ENCODE measurements around the gene HDAC7. TPM values are rescaled to one million over a fixed set of nuclear protein-coding genes. Genes with fewer than 3 reads are reported as not detected.

HDAC7 gene
- total and polyA plus RNA-seq, 3 experiments from 2014 or later, result 23.1 to 207 (median 206) TPM

DNA sequence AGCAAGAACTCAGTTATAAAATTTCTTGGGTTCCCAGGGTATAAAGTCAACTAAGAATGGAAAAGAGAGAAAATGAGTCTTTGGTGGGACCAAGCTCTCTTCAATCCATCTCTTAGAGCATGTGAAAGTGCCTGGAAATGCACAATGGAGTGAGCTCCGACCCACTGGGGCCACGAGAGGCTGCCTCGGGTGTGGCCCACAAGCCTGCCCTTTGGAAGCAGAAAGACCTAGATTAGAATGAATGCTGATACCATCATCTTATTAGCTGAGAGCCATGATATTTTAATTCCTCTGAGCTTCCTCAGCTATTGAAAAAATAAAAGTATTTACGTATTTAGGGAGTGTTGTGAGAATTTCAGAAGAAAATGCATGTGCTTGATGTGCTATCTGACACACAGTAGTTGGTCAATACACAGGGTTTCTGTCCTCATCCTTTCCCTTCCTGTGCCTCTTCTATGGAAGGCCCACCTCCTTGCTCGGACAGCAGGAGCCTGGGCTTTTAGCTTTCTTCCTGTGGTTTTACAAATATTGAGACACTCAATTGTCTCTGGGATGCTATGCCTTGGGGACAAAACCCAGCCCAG is 42.6 kb upstream of the HDAC7 start:
- Mint-ChIP-seq H3K9me3 (no peaks in the 10 kb centered on the region), H3K4me1 (peaks cover 0 to 2% (median 0%) of the 10 kb centered on the region in 3 donors), H3K36me3 (no peaks in the 10 kb centered on the region), H3K27me3 (no peaks in the 10 kb centered on the region), H3K4me3 (no peak overlapping the region), H3K27ac (no peak overlapping the region)
- Histone ChIP-seq H3K4me3 (ENCODE audit: low read length) (no peak overlapping the region), H3K27ac (ENCODE audit: low read depth, low read length) (no peak overlapping the region), H3K9me3 (ENCODE audit: low read length) (no peaks in the 10 kb centered on the region), H3K36me3 (ENCODE audit: insufficient read depth, low read length) (no peaks in the 10 kb centered on the region), H3K27me3 (ENCODE audit: insufficient read depth, low read length, poor library complexity, severe bottlenecking) (no peaks in the 10 kb centered on the region), H3K4me1 (ENCODE audit: insufficient read depth, low read length) (no peaks in the 10 kb centered on the region)
- ChIA-PET POLR2A (no interaction called here), CTCF (interaction anchor here (1.3 to 1.5 kb wide), 2 partner anchors 17 to 95 kb away, joined by 3 to 4 read pairs; no protein-coding TSS in a partner anchor)
- no peak for DNase-seq

- ChIA-PET POLR2A (no interaction called here), CTCF (no interaction called here)
- Mint-ChIP-seq H3K27me3 (no peaks in the 10 kb centered on the region), H3K4me1 (peaks cover 0 to 2% (median 0%) of the 10 kb centered on the region in 3 donors), H3K36me3 (no peaks in the 10 kb centered on the region), H3K9me3 (no peaks in the 10 kb centered on the region), H3K27ac (peak overlapping the region in 2 of 8 donors; percentile 43 to 44), H3K4me3 (no peak overlapping the region)
- Histone ChIP-seq H3K9me3 (ENCODE audit: low read length) (no peaks in the 10 kb centered on the region), H3K27me3 (ENCODE audit: insufficient read depth, low read length, poor library complexity, severe bottlenecking) (no peaks in the 10 kb centered on the region), H3K27ac (ENCODE audit: low read depth, low read length) (no peak overlapping the region), H3K4me3 (ENCODE audit: low read length) (no peak overlapping the region), H3K36me3 (ENCODE audit: insufficient read depth, low read length) (no peaks in the 10 kb centered on the region), H3K4me1 (ENCODE audit: insufficient read depth, low read length) (no peaks in the 10 kb centered on the region)
- DNase-seq, result no peak
These were observed 41.2 kb upstream of the HDAC7 start for GRCh38 chr12:47860873-47861272.

- H3K27ac ChIP-seq (ENCODE audit: low read depth, low read length), result no peak overlapping the region
- no peaks in the 10 kb centered on the region for H3K4me1 ChIP-seq (ENCODE audit: insufficient read depth, low read length)
- H3K4me3 Mint-ChIP-seq, result no peak overlapping the region
- H3K27ac Mint-ChIP-seq, result peak overlapping the region in 1 of 8 donors; percentile 43
- H3K27me3 Mint-ChIP-seq, result no peaks in the 10 kb centered on the region
- no peaks in the 10 kb centered on the region for H3K9me3 ChIP-seq (ENCODE audit: low read length)
- no peaks in the 10 kb centered on the region for H3K9me3 Mint-ChIP-seq
- no peaks in the 10 kb centered on the region for H3K36me3 ChIP-seq (ENCODE audit: insufficient read depth, low read length)
- H3K4me3 ChIP-seq (ENCODE audit: low read length), result no peak overlapping the region
- CTCF ChIA-PET, result no interaction called here
- no peaks in the 10 kb centered on the region for H3K36me3 Mint-ChIP-seq
- peaks cover 0 to 2% (median 0%) of the 10 kb centered on the region in 3 donors for H3K4me1 Mint-ChIP-seq
- DNase-seq, result no peak
- H3K27me3 ChIP-seq (ENCODE audit: insufficient read depth, low read length, poor library complexity, severe bottlenecking), result no peaks in the 10 kb centered on the region
- POLR2A ChIA-PET, result no interaction called here
These were observed 40.7 kb upstream of the HDAC7 start for GRCh38 chr12:47860279-47860841.

DNA sequence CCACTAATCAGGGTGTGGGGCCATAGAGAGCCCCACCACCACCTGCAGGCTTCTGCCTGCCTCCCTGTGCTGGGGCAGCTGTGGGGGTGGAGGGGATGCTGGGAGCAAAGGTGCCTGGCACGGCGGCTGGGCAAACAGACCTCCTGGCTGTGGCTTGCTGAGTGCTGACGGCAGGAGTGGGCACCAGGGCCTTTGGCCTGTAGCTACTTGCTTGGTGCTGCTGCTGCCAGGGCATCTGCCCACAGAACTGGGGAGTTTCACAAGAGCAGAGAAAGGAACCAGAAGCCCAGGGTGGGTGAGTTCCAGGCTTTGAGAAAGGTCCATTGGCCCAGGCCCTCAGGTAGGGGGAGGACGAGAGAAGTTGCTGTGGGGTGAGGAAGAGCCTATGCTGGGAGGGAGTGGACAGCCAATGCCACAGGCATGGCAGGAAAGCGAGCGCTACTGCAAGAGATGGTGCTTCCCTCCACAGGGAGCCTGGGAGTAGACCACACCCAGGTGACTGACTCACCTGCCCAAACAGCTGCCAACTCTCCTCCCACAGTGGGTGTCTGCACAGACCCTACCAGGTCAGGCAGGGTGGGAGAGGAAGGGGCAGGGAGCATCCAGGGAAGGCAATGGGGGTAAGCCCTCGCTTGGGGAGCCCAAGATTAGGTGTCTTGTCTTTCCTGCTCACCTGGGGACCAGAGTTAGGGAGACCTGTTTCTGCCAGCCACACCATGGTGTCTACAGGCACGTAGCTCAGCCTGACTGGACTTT is 39.0 kb upstream of the HDAC7 start:
- H3K36me3 Mint-ChIP-seq, result no peaks in the 10 kb centered on the region
- peak overlapping the region in 1 of 8 donors; percentile 17 for H3K27ac Mint-ChIP-seq
- Histone ChIP-seq H3K4me1 (ENCODE audit: insufficient read depth, low read length) (no peaks in the 10 kb centered on the region), H3K27me3 (ENCODE audit: insufficient read depth, low read length, poor library complexity, severe bottlenecking) (no peaks in the 10 kb centered on the region), H3K4me3 (ENCODE audit: low read length) (no peak overlapping the region), H3K36me3 (ENCODE audit: insufficient read depth, low read length) (no peaks in the 10 kb centered on the region), H3K27ac (ENCODE audit: low read depth, low read length) (no peak overlapping the region), H3K9me3 (ENCODE audit: low read length) (no peaks in the 10 kb centered on the region)
- DNase-seq, result no peak
- CTCF ChIA-PET, result no interaction called here
- peaks cover 0 to 2% (median 0%) of the 10 kb centered on the region in 3 donors for H3K4me1 Mint-ChIP-seq
- H3K4me3 Mint-ChIP-seq, result no peak overlapping the region
- H3K27me3 Mint-ChIP-seq, result no peaks in the 10 kb centered on the region
- H3K9me3 Mint-ChIP-seq, result no peaks in the 10 kb centered on the region
- POLR2A ChIA-PET, result no interaction called here

DNA sequence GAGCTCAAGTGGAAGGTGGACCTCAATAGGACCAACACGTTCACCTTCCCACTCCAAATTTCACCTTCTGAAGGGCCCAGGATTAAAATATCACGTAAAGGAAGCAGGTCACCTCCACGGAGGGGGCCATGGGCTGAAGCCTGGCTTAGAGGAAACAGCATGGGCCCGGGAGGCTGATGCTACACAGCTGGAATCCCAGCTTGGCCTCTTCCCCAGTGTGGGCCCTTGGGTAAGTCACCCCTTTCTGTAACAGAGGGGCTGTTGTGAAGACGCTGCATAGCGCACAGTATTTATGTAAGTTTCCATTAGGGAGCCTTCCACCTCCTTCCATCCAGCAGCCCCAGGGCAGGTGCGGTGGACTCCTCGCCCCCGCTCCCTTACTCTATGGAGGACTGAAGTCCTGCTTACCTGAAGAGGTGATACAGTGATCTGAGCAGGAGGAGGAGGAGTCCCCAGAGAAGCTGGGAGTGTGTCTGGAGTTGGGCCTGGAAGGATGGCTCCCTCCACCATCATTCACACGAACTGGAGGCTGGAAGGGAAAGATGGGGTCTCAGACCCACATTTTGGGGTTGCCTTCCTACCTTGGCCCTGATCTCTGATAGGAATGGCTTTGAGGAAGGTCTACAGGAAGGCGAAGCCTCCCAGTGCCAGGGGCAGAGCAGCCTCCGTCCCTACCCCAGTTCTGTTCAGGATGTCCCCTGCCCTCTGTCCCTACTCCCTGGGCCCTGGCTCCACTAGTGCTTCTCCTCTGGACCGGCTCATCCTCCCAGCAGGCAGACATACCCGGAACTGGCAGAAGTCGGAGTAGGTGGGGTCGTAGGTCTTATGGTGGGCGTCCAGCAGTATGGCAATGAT is 37.2 kb upstream of the HDAC7 start:
- peaks cover 0 to 2% (median 0%) of the 10 kb centered on the region in 3 donors for H3K4me1 Mint-ChIP-seq
- Histone ChIP-seq H3K4me3 (ENCODE audit: low read length) (no peak overlapping the region), H3K27me3 (ENCODE audit: insufficient read depth, low read length, poor library complexity, severe bottlenecking) (no peaks in the 10 kb centered on the region), H3K36me3 (ENCODE audit: insufficient read depth, low read length) (no peaks in the 10 kb centered on the region), H3K27ac (ENCODE audit: low read depth, low read length) (no peak overlapping the region), H3K9me3 (ENCODE audit: low read length) (no peaks in the 10 kb centered on the region), H3K4me1 (ENCODE audit: insufficient read depth, low read length) (no peaks in the 10 kb centered on the region)
- peak overlapping the region in 1 of 8 donors; percentile 55 for H3K27ac Mint-ChIP-seq
- ChIA-PET POLR2A (no interaction called here), CTCF (no interaction called here)
- no peaks in the 10 kb centered on the region for H3K9me3 Mint-ChIP-seq
- no peak overlapping the region for H3K4me3 Mint-ChIP-seq
- H3K27me3 Mint-ChIP-seq, result no peaks in the 10 kb centered on the region
- H3K36me3 Mint-ChIP-seq, result no peaks in the 10 kb centered on the region
- no peak for DNase-seq

DNA sequence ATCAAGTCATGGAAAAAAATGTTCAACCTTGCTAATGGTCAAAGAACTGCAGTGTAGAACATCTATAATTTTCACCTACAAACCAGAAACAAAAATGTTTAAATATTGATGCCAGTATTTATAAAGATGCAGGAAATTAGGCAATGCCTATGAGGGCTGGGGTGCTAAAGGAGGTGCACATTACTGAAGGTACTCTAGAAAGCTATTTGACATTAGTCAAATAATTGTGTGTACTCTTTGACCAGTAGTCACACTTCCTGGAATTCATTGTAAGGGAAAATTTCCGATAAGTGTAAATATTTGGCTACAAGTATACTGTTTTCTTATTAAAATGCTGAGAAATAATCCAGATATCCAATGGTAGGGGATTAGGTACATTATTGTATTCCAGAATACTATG is 36.4 kb upstream of the HDAC7 start:
- Mint-ChIP-seq H3K9me3 (no peaks in the 10 kb centered on the region), H3K27ac (no peak overlapping the region), H3K36me3 (no peaks in the 10 kb centered on the region), H3K4me3 (no peak overlapping the region), H3K27me3 (no peaks in the 10 kb centered on the region), H3K4me1 (peaks cover 0 to 2% (median 0%) of the 10 kb centered on the region in 3 donors)
- no peak for DNase-seq
- no peak overlapping the region for H3K27ac ChIP-seq (ENCODE audit: low read depth, low read length)
- ChIA-PET CTCF (no interaction called here), POLR2A (no interaction called here)
- H3K9me3 ChIP-seq (ENCODE audit: low read length), result no peaks in the 10 kb centered on the region
- no peak overlapping the region for H3K4me3 ChIP-seq (ENCODE audit: low read length)
- no peaks in the 10 kb centered on the region for H3K36me3 ChIP-seq (ENCODE audit: insufficient read depth, low read length)
- no peaks in the 10 kb centered on the region for H3K4me1 ChIP-seq (ENCODE audit: insufficient read depth, low read length)
- H3K27me3 ChIP-seq (ENCODE audit: insufficient read depth, low read length, poor library complexity, severe bottlenecking), result no peaks in the 10 kb centered on the region

DNA sequence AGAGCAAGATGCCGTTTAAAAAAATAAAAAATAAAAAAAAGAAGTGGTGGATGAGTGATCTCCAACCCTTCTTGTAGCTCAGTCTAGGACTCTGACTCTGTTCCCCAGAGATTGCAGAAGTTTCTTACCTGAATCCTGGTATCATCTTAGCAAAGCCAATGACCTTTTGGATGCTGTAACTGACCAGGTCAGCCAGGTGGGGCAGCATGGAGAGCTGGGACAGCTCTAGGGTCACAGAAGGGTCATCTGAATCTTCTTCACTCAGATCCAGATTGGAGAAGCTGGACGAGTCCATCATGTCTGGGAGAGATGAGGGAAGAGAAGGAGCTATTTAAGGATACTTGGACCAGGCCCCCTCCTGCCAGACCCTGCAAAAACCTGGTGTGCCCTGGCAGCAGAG is 35.8 kb upstream of the HDAC7 start:
- Mint-ChIP-seq H3K27ac (no peak overlapping the region), H3K9me3 (no peaks in the 10 kb centered on the region), H3K27me3 (no peaks in the 10 kb centered on the region), H3K4me3 (no peak overlapping the region), H3K36me3 (no peaks in the 10 kb centered on the region), H3K4me1 (peaks cover 0 to 2% (median 0%) of the 10 kb centered on the region in 3 donors)
- Histone ChIP-seq H3K27me3 (ENCODE audit: insufficient read depth, low read length, poor library complexity, severe bottlenecking) (no peaks in the 10 kb centered on the region), H3K9me3 (ENCODE audit: low read length) (no peaks in the 10 kb centered on the region), H3K4me3 (ENCODE audit: low read length) (no peak overlapping the region), H3K27ac (ENCODE audit: low read depth, low read length) (no peak overlapping the region), H3K36me3 (ENCODE audit: insufficient read depth, low read length) (no peaks in the 10 kb centered on the region), H3K4me1 (ENCODE audit: insufficient read depth, low read length) (no peaks in the 10 kb centered on the region)
- no peak for DNase-seq
- POLR2A ChIA-PET, result no interaction called here
- CTCF ChIA-PET, result no interaction called here

GRCh38 chr12:47854531-47854930 is 34.8 kb upstream of the HDAC7 start:
- H3K27ac Mint-ChIP-seq, result no peak overlapping the region
- H3K4me1 Mint-ChIP-seq, result peaks cover 0 to 2% (median 0%) of the 10 kb centered on the region in 3 donors
- no peak for DNase-seq
- CTCF ChIA-PET, result interaction anchor here (1.3 kb wide), 1 partner anchor 14 kb away, joined by 3 read pairs; no protein-coding TSS in a partner anchor
- H3K36me3 Mint-ChIP-seq, result no peaks in the 10 kb centered on the region
- Histone ChIP-seq H3K27me3 (ENCODE audit: insufficient read depth, low read length, poor library complexity, severe bottlenecking) (no peaks in the 10 kb centered on the region), H3K27ac (ENCODE audit: low read depth, low read length) (no peak overlapping the region), H3K4me3 (ENCODE audit: low read length) (no peak overlapping the region), H3K4me1 (ENCODE audit: insufficient read depth, low read length) (no peaks in the 10 kb centered on the region), H3K36me3 (ENCODE audit: insufficient read depth, low read length) (no peaks in the 10 kb centered on the region), H3K9me3 (ENCODE audit: low read length) (no peaks in the 10 kb centered on the region)
- H3K4me3 Mint-ChIP-seq, result no peak overlapping the region
- H3K27me3 Mint-ChIP-seq, result no peaks in the 10 kb centered on the region
- POLR2A ChIA-PET, result no interaction called here
- H3K9me3 Mint-ChIP-seq, result no peaks in the 10 kb centered on the region

Measured in CD8-positive, alpha-beta memory T cell (primary cell).